Spinal cord (tissue), 10 donors: Measurements from ENCODE around the gene TRIM66. TPM values are rescaled to one million over a fixed set of nuclear protein-coding genes. Genes with fewer than 3 reads are reported as not detected.
"Not testable (repeated sequence)": the region's sequence is repeated elsewhere in the genome, so short reads cannot be mapped to it uniquely, and the experiment has no call there.

Experiments
- DNase-seq, 6 donors: peaks; one replicate each; pipeline versions ENCODE4 v3.0.0 to v3.0.0-alpha.2; 2013 to 2015; ENCODE audit warnings: low spot score in 6 of 6, low read depth in 4 of 6
- H3K27ac ChIP-seq: one replicate; pipeline ENCODE4 v1.5.1; 2013; ENCODE audit warnings: low read depth, low read length, control low read depth
- H3K27me3 ChIP-seq: one replicate; pipeline ENCODE4 v1.6.1; 2013; ENCODE audit warnings: low read length; ENCODE audit not compliant: control insufficient read depth, insufficient read depth
- H3K36me3 ChIP-seq: one replicate; pipeline ENCODE4 v1.6.1; 2013; ENCODE audit warnings: low read length; ENCODE audit not compliant: control insufficient read depth, insufficient read depth
- H3K4me1 ChIP-seq: one replicate; pipeline ENCODE4 v1.6.1; 2013; ENCODE audit warnings: low read length; ENCODE audit not compliant: control insufficient read depth, insufficient read depth
- H3K4me3 ChIP-seq: one replicate; pipeline ENCODE4 v1.5.1; 2013; ENCODE audit warnings: low read depth, low read length, control low read depth
- H3K9me3 ChIP-seq: one replicate; pipeline ENCODE4 v1.6.1; 2013; ENCODE audit warnings: low read length; ENCODE audit not compliant: control insufficient read depth, insufficient read depth
- WGBS: methylation state at CpG from one replicate; pipeline ENCODE4 v1.1.5; 2013; ENCODE audit warnings: missing lambda C conversion rate; ENCODE audit not compliant: insufficient coverage; 5-methylcytosine and 5-hydroxymethylcytosine counted together
- polyA plus RNA-seq, 2 donors: library from polyadenylated mRNA; unstranded; fragments of 120-200 nt; gene quantifications; one replicate each; pipeline ENCODE4 v1.2.1, GENCODE V29; 2013; ENCODE audit not compliant: insufficient read length in 2 of 2
- total RNA-seq, 2 donors: library from RNA; depleted of rRNA in 1 of 2; stranded (reverse); fragments of 120-200 nt in 1 of 2; fragments of >200 nt in 1 of 2; gene quantifications; one replicate each; pipeline versions ENCODE4 v1.2.3 to v1.2.4, GENCODE V29; 2013 to 2014
- donor health status: healthy.

The TRIM66 gene
- total and polyA plus RNA-seq, 4 donors, result 4.8 to 8.5 (median 7.5) TPM

DNA sequence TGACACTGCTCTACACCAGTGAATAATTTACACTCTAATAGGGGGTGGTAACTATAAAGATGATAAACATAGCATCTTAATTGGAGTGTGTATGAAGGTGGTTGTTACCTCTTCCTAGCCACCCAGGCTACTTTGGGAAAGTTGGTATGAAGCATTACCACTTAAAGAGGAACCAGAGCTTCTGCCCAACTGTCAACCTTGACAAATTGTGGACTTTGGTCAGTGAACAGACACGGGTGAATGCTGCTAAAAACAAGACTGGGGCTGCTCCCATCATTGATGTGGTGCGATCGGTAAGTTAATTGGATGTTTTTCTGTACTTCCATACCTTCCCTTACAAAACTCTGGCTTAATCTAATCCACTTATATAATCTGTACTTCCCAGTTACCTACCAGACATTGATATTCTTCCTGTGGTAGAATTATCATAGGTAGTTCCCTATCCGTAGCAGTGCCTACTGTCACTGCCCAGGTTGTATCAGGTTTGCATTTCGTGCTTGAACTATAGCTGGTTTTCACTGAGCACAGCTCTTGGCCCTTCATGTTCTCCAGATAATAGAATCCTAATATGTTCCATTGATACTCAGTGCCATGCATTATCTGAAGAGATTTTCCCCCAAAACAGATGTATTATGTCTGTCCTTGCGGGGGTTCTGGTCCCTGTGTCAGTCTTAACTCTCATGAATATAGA is 2.3 kb upstream of the TRIM66 start:
- H3K27me3 ChIP-seq, result no peaks in the 10 kb centered on the region
- H3K9me3 ChIP-seq, result no peaks in the 10 kb centered on the region
- no peak for DNase-seq
- no CpG with 5 or more reads among the region's 6 CpGs for WGBS
- peaks cover 28% of the 10 kb centered on the region for H3K36me3 ChIP-seq
- H3K4me1 ChIP-seq, result peaks cover 16% of the 10 kb centered on the region
- no peak overlapping the region for H3K27ac ChIP-seq
- H3K4me3 ChIP-seq, result no peak overlapping the region

DNA sequence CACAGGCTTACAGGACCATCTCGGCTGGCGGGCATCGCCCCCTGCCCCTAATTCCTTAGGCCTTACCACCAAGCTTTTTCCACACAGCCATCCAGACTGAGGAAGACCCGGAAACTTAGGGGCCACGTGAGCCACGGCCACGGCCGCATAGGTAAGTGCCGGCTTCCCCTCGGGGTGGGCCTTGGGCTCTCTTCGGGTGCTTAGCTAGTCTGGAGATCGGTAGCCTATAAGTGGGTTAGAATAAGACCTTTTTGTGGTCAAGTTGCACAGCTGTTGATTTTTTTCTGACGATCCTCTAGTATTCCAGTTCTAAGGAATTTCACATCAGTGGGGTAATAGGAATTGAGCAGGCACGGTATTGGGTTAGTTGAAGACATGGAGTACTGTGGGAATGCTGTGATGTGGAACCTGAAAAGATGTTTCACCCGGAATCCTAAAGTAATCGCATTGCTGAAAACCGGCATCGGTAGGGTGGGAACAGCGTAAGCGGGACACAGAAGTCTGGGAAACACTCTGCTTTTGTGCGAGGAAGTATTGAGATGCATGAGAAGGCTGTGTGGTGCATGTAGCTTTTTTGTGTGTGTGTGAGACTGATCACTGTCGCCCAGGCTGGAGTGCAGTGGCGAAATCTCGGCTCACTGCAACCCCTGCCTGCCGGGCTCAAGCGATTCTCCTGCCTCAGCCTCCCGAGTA is 796 bp upstream of the TRIM66 start:
- Histone ChIP-seq H3K9me3 (no peaks in the 10 kb centered on the region), H3K27me3 (no peaks in the 10 kb centered on the region), H3K36me3 (peaks cover 28% of the 10 kb centered on the region), H3K27ac (peak overlapping the region; percentile 98), H3K4me3 (peak overlapping the region; percentile 100), H3K4me1 (peaks cover 16% of the 10 kb centered on the region)
- 9% methylated on average over 25 of the region's 27 CpGs for WGBS
- no peak for DNase-seq

DNA sequence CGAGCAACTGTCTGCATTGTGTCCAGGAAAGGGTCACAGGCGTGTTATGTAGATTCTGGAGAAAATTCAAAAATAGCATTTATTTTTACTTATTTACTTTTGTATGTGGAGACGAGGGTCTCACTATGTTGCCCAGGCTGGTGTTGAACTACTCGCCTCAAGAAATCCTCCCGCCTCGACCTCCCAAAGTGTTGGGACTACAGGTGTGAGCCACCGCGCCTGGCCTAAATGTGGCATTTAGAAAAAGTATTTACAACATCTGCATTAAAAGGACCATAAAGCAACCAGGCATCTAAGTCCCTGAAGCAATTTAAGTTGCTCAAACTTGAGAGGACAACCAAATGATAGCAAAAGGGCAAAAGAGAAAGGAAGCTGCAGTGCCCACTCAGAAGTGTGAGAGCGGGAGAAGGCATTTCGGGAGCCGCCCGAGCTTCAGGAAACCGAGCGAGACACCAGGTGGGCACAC is 595 bp downstream of the TRIM66 start:
- 4% methylated on average over 7 of the region's 14 CpGs for WGBS
- H3K4me1 ChIP-seq, result peaks cover 16% of the 10 kb centered on the region
- peak overlapping the region; percentile 100 for H3K4me3 ChIP-seq

DNA sequence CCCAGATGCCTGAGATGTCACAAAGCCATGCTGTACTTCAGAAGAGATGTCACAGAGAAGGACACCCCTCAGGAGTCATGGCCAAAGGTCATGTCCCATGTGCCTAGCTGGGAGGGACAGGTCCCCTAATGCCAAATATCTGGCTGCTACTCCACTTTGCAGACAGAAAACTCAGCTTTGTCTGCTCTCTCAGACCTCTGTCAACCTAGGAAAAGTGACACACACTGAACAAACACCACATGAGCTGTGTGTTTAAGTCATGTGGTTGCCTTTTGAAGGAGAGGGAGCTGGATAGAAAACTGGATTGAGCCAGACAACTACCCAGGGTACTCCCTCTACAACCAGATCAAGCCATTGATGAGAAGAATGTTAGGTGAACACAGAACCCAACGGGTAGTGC is 3.5 kb downstream of the TRIM66 start:
- H3K36me3 ChIP-seq, result peaks cover 8% of the 10 kb centered on the region
- DNase-seq, result no peak
- H3K27ac ChIP-seq, result no peak overlapping the region
- H3K4me3 ChIP-seq, result no peak overlapping the region
- H3K9me3 ChIP-seq, result no peaks in the 10 kb centered on the region
- WGBS, result 100% methylated on average over 1 of the region's 1 CpG
- H3K4me1 ChIP-seq, result peaks cover 14% of the 10 kb centered on the region
- H3K27me3 ChIP-seq, result no peaks in the 10 kb centered on the region

More for the DNA sequence above, 595 bp downstream of the TRIM66 start:
- H3K27me3 ChIP-seq, result no peaks in the 10 kb centered on the region
- H3K36me3 ChIP-seq, result peaks cover 21% of the 10 kb centered on the region
- H3K27ac ChIP-seq, result peak overlapping the region; percentile 98
- no peak for DNase-seq
- no peaks in the 10 kb centered on the region for H3K9me3 ChIP-seq

DNA sequence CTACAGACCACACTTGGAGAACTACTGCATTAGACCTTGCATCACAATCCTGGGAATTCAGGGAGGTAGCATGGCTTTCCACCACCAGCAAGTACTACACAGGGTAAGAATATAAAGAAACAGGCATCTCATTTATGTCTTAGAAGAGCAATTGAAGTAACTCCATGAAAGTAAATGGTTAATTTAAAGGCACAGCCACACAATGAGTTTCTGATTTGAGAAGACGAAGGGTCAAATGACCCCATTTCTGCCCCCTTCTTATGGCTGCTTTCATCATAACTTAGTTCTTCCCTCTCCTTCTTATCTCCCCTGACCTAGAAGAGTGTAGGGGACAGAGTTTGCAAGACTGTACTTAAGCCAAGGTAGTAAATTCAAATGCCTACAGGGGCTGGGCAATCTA is 6.0 kb downstream of the TRIM66 start:
- Histone ChIP-seq H3K9me3 (no peaks in the 10 kb centered on the region), H3K36me3 (no peaks in the 10 kb centered on the region), H3K4me3 (no peak overlapping the region), H3K27ac (no peak overlapping the region), H3K4me1 (peaks cover 14% of the 10 kb centered on the region), H3K27me3 (no peaks in the 10 kb centered on the region)
- WGBS, result no CpG with 5 or more reads among the region's 1 CpG
- DNase-seq, result no peak

DNA sequence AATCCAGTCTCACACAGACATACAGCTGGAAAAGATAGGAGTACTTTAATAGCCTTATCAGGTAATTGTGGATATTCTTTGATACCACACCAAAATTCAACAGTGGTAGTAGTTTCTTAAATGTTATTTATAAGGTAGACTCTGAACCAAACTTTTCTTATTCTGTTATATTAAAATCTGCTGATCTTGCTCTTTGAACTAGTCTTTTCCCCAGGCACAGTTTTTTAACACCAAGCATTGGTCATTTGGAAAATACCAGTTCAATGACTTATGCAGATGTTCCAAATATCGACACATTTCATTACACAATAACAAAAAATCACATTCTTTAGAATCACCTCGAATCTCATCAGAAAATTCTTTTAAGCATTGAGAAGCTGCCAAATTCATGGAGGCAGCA is 7.6 kb downstream of the TRIM66 start:
- DNase-seq, result no peak

DNA sequence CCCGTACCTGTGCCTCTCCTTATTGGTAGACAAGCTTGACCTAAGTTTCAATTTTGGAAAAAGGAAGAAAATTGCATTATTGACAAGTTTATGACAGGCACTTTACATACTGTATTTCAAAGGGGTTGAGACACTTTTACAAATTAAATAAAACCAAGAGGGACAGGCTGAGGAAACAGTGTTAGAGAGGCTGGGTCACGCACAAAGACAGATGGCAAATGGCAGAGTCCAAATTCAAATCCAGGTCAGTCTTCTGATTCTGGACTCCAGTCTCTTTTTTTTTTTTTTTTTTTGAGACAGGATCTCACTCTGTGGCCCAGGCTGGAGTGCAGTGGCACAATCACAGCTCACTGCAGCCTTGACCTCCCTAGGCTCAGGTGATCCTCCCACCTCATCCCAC is 10.1 kb downstream of the TRIM66 start:
- no peaks in the 10 kb centered on the region for H3K27me3 ChIP-seq
- no peak overlapping the region for H3K4me3 ChIP-seq
- no peaks in the 10 kb centered on the region for H3K9me3 ChIP-seq
- WGBS, result 100% methylated on average over 1 of the region's 2 CpGs
- peak overlapping the region; percentile 95 for H3K27ac ChIP-seq
- DNase-seq, result no peak
- peaks cover 21% of the 10 kb centered on the region for H3K4me1 ChIP-seq
- H3K36me3 ChIP-seq, result no peaks in the 10 kb centered on the region

More for the DNA sequence above, 7.6 kb downstream of the TRIM66 start:
- Histone ChIP-seq H3K4me3 (no peak overlapping the region), H3K27ac (no peak overlapping the region), H3K36me3 (no peaks in the 10 kb centered on the region), H3K9me3 (no peaks in the 10 kb centered on the region), H3K4me1 (peaks cover 21% of the 10 kb centered on the region), H3K27me3 (no peaks in the 10 kb centered on the region)
- WGBS, result 75% methylated on average over 2 of the region's 2 CpGs

DNA sequence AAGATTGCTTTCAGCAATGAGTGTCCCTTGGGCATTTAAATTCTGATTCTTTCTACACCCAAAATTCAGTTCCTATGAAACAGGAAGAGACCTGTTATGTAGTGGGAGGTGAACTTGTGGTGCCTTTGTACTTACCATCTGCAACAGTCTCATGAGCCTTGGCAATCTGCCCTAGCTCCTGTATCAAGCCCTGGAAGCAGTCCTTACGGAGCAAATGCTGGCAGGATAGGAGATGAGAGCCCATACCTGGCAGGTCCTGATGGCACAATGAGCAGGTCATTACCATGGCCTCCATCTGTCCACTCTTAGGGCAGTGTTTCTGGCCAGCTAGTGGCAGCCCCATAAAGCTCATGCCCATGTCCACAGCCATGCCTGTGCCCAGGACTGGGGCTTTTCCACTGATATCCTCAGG is 10.8 kb downstream of the TRIM66 start:
- Histone ChIP-seq H3K4me3 (no peak overlapping the region), H3K9me3 (no peaks in the 10 kb centered on the region), H3K27ac (peak overlapping the region; percentile 95), H3K36me3 (no peaks in the 10 kb centered on the region), H3K27me3 (no peaks in the 10 kb centered on the region), H3K4me1 (peaks cover 21% of the 10 kb centered on the region)
- 19% methylated on average over 1 of the region's 1 CpG for WGBS
- DNase-seq, result peak in 3 of 6 donors; percentile 65 to 89 (median 89)

DNA sequence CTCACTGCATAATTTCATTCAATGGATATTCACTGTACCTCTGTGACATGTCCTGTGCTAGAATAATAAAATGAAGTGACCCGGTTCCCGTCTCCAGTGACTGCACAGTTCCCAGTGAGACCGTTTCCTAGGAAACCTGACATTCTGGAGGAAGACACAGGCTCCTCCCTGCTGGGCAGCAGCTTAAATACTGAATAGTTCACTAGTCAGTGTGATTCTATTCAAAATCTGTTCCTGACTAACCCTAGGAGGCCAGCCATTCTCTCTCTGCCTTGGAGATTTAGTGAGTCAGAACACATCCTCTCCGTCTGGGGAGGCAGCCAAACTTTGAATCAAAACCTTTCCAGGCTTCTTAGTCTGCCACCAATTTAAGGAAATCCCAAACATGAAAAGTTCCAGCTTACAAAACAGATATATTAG is 11.3 kb downstream of the TRIM66 start:
- Histone ChIP-seq H3K4me1 (peaks cover 21% of the 10 kb centered on the region), H3K36me3 (no peaks in the 10 kb centered on the region), H3K27me3 (no peaks in the 10 kb centered on the region), H3K9me3 (no peaks in the 10 kb centered on the region), H3K4me3 (no peak overlapping the region), H3K27ac (peak overlapping the region; percentile 95)
- 9% methylated on average over 4 of the region's 4 CpGs for whole genome bisulfite sequencing
- DNase-seq, result peak; percentile 79 to 96 (median 82)

DNA sequence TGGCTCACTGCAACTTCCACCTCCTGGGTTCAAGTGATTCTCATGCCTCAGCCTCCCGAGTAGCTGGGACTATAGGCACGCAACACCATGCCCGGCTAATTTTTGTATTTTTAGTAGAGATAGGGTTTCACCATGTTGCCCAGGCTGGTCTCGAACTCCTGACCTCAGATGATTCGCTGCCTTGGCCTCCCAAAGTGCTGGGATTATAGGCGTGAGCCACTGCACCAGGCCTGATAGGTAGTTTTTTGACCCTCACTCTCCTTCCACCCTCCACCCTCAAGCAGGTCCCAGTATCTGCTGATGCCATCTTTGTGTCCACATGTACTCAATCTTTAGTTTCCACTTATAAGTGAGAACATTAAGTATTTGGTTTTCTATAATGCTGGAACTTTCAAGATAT is 12.4 kb downstream of the TRIM66 start:
- not testable (repeated sequence) for DNase-seq, H3K4me3 ChIP-seq, H3K9me3 ChIP-seq, H3K27me3 ChIP-seq, H3K36me3 ChIP-seq, H3K27ac ChIP-seq
- 81% methylated on average over 4 of the region's 6 CpGs for WGBS
- peaks cover 21% of the 10 kb centered on the region for H3K4me1 ChIP-seq
